WTC11 (cell line): ENCODE data around the gene SMIM41. TPM values are rescaled to one million over a fixed set of nuclear protein-coding genes. Genes with fewer than 3 reads are reported as not detected.

Source experiments
- ATAC-seq: fragments of 200-7000 bp; cut with Tn5 transposase; 2 replicates; pipeline ENCODE4 v1.10.0; 2021; ENCODE audit warnings: mild to moderate bottlenecking, moderate library complexity
- CTCF ChIA-PET: fragments of 300-600 bp; sonication (Branson Sonifier 250); formaldehyde crosslinking; loops from one replicate; lab custom pipeline; 2021; ENCODE audit warnings: antibody characterized with exemption; lab: Charles Lee
- POLR2A ChIA-PET: fragments of 350-600 bp; sonication (Branson Sonifier 250); formaldehyde crosslinking; loops from one replicate; lab custom pipeline; 2021; ENCODE audit warnings: antibody characterized with exemption; lab: Charles Lee
- DNase-seq: peaks from one replicate; pipeline ENCODE4 v3.0.0; 2021; ENCODE audit warnings: low spot score
- H3K27ac Mint-ChIP-seq: 2 replicates; pipeline ENCODE4 v1.8.0; 2021; ENCODE audit warnings: mixed read lengths
- H3K27me3 Mint-ChIP-seq: 2 replicates; pipeline ENCODE4 v1.8.0; 2021; ENCODE audit warnings: low read depth, mild to moderate bottlenecking, moderate library complexity, mixed read lengths
- H3K36me3 Mint-ChIP-seq: 2 replicates; pipeline ENCODE4 v1.8.0; 2021; ENCODE audit warnings: mixed read lengths
- H3K4me1 Mint-ChIP-seq: 2 replicates; pipeline ENCODE4 v1.8.0; 2022; ENCODE audit warnings: mixed read lengths
- H3K4me3 Mint-ChIP-seq: 2 replicates; pipeline ENCODE4 v1.8.0; 2021; ENCODE audit warnings: mild to moderate bottlenecking, moderate library complexity, mixed read lengths
- H3K9me3 Mint-ChIP-seq: 2 replicates; pipeline ENCODE4 v1.8.0; 2021; ENCODE audit warnings: mixed read lengths
- ESRRA ChIP-seq: sonication (generic); formaldehyde crosslinking; IDR thresholded peaks from 2 replicates; pipeline ENCODE4 v1.8.1; 2022; ENCODE audit warnings: mild to moderate bottlenecking, missing genetic modification reagents, borderline replicate concordance
- HMGA2 ChIP-seq: fragments of 250-450 bp; sonication (Bioruptor Pico); IDR thresholded peaks from 2 replicates; pipeline ENCODE4 v1.4.0; 2021; ENCODE audit warnings: mild to moderate bottlenecking, moderate library complexity
- JAZF1 ChIP-seq: fragments of 250-450 bp; sonication (Bioruptor Pico); IDR thresholded peaks from 2 replicates; pipeline ENCODE4 v1.9.0; 2021; ENCODE audit warnings: moderate library complexity, mild to moderate bottlenecking, inconsistent platforms
- MYBL2 ChIP-seq: sonication (generic); formaldehyde crosslinking; IDR thresholded peaks from 2 replicates; pipeline ENCODE4 v1.8.1; 2023; ENCODE audit warnings: mild to moderate bottlenecking, moderate library complexity, missing genetic modification reagents
- NFYB ChIP-seq: sonication (generic); formaldehyde crosslinking; conservative IDR thresholded peaks from 2 replicates; pipeline ENCODE4 v1.8.0; 2022; ENCODE audit warnings: low read depth, missing genetic modification reagents
- RORB ChIP-seq: fragments of 250-450 bp; sonication (Bioruptor Pico); IDR thresholded peaks from 2 replicates; pipeline ENCODE4 v1.9.0; 2021; ENCODE audit warnings: mild to moderate bottlenecking
- ZNF219 ChIP-seq: sonication (generic); formaldehyde crosslinking; IDR thresholded peaks from 2 replicates; pipeline ENCODE4 v1.8.0; 2023; ENCODE audit warnings: missing genetic modification reagents, mild to moderate bottlenecking, borderline replicate concordance
- ZNF423 ChIP-seq: fragments of 250-450 bp; sonication (Bioruptor Pico); IDR thresholded peaks from 2 replicates; pipeline ENCODE4 v2.1.2; 2022; ENCODE audit warnings: mild to moderate bottlenecking, moderate library complexity
- total RNA-seq: library from RNA; stranded (reverse); gene quantifications from 3 replicates; pipeline ENCODE4 v1.2.3, GENCODE V29; 2021
- TF ChIP-seq, protein P1 (sequence below): sonication (generic); formaldehyde crosslinking; IDR thresholded peaks from 2 replicates; pipeline ENCODE4 v1.8.0; 2022; ENCODE audit warnings: missing genetic modification reagents
- TF ChIP-seq, protein P2 (sequence below): sonication (generic); formaldehyde crosslinking; IDR thresholded peaks from 2 replicates; pipeline ENCODE4 v1.8.1; 2023; ENCODE audit warnings: mild to moderate bottlenecking, moderate library complexity, missing genetic modification reagents
- TF ChIP-seq, protein P3 (sequence below): sonication (generic); formaldehyde crosslinking; IDR thresholded peaks from 2 replicates; pipeline ENCODE4 v1.8.1; 2022; ENCODE audit warnings: mild to moderate bottlenecking, moderate library complexity, missing genetic modification reagents

Gene SMIM41
- total RNA-seq, 1 experiment from 2014 or later = not detected

GRCh38 chr12:52054833-52055730 lies 24.4 kb upstream of the SMIM41 start:
- H3K4me3 Mint-ChIP-seq = no peak overlapping the region
- H3K4me1 Mint-ChIP-seq = peaks cover 18% of the 10 kb centered on the region
- CTCF ChIA-PET = interaction anchor here (0.6 to 2.3 kb wide), 7 partner anchors 14 to 940 kb away, joined by 3 to 16 read pairs (median 3); no protein-coding TSS in a partner anchor
- POLR2A ChIA-PET = no interaction called here
- TF ChIP-seq ZNF423 (CRISPR knock-in tag) = no peak
- ATAC-seq (no peak), DNase-seq (no peak)
- no peaks in the 10 kb centered on the region for H3K9me3 Mint-ChIP-seq
- peaks cover 23% of the 10 kb centered on the region for H3K27me3 Mint-ChIP-seq
- H3K27ac Mint-ChIP-seq = no peak overlapping the region
- 0 out of 2 replicates have a peak, but pooled peaks cover 3% of the 10 kb centered on the region for H3K36me3 Mint-ChIP-seq

- ChIA-PET CTCF (interaction anchor here (1.0 to 2.3 kb wide), 3 partner anchors 13 to 64 kb away, joined by 3 to 16 read pairs (median 3); no protein-coding TSS in a partner anchor), POLR2A (no interaction called here)
- Mint-ChIP-seq H3K4me1 (peaks cover 13% of the 10 kb centered on the region), H3K9me3 (no peaks in the 10 kb centered on the region), H3K4me3 (no peak overlapping the region), H3K27ac (no peak overlapping the region), H3K27me3 (peaks cover 15% of the 10 kb centered on the region), H3K36me3 (0 out of 2 replicates have a peak, but pooled peaks cover 3% of the 10 kb centered on the region)
- ATAC-seq = no peak
- DNase-seq = no peak
- no peak for TF ChIP-seq HMGA2 (CRISPR knock-in tag)
- TF ChIP-seq JAZF1 (CRISPR knock-in tag) = no peak
These were observed 23.5 kb upstream of the SMIM41 start for GRCh38 chr12:52055731-52056711.

- POLR2A ChIA-PET = no interaction called here
- DNase-seq (no peak), ATAC-seq (no peak)
- CTCF ChIA-PET = interaction anchor here (0.9 to 2.3 kb wide), 4 partner anchors 26 to 31 kb away, joined by 3 to 16 read pairs (median 6); no protein-coding TSS in a partner anchor
- H3K27ac Mint-ChIP-seq = no peak overlapping the region
- H3K9me3 Mint-ChIP-seq = no peaks in the 10 kb centered on the region
- 0 out of 2 replicates have a peak, but pooled peaks cover 3% of the 10 kb centered on the region for H3K36me3 Mint-ChIP-seq
- no peak overlapping the region for H3K4me3 Mint-ChIP-seq
- H3K27me3 Mint-ChIP-seq = peaks cover 6% of the 10 kb centered on the region
- H3K4me1 Mint-ChIP-seq = peaks cover 7% of the 10 kb centered on the region
- TF ChIP-seq NFYB (CRISPR knock-in tag) (no peak), ESRRA (CRISPR knock-in tag) (no peak), MYBL2 (CRISPR knock-in tag) (no peak), ZNF219 (CRISPR knock-in tag) (no peak), RORB (CRISPR knock-in tag) (no peak)
- TF ChIP-seq, protein P1, sequence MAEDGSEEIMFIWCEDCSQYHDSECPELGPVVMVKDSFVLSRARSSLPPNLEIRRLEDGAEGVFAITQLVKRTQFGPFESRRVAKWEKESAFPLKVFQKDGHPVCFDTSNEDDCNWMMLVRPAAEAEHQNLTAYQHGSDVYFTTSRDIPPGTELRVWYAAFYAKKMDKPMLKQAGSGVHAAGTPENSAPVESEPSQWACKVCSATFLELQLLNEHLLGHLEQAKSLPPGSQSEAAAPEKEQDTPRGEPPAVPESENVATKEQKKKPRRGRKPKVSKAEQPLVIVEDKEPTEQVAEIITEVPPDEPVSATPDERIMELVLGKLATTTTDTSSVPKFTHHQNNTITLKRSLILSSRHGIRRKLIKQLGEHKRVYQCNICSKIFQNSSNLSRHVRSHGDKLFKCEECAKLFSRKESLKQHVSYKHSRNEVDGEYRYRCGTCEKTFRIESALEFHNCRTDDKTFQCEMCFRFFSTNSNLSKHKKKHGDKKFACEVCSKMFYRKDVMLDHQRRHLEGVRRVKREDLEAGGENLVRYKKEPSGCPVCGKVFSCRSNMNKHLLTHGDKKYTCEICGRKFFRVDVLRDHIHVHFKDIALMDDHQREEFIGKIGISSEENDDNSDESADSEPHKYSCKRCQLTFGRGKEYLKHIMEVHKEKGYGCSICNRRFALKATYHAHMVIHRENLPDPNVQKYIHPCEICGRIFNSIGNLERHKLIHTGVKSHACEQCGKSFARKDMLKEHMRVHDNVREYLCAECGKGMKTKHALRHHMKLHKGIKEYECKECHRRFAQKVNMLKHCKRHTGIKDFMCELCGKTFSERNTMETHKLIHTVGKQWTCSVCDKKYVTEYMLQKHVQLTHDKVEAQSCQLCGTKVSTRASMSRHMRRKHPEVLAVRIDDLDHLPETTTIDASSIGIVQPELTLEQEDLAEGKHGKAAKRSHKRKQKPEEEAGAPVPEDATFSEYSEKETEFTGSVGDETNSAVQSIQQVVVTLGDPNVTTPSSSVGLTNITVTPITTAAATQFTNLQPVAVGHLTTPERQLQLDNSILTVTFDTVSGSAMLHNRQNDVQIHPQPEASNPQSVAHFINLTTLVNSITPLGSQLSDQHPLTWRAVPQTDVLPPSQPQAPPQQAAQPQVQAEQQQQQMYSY = no peak
- TF ChIP-seq, protein P2, sequence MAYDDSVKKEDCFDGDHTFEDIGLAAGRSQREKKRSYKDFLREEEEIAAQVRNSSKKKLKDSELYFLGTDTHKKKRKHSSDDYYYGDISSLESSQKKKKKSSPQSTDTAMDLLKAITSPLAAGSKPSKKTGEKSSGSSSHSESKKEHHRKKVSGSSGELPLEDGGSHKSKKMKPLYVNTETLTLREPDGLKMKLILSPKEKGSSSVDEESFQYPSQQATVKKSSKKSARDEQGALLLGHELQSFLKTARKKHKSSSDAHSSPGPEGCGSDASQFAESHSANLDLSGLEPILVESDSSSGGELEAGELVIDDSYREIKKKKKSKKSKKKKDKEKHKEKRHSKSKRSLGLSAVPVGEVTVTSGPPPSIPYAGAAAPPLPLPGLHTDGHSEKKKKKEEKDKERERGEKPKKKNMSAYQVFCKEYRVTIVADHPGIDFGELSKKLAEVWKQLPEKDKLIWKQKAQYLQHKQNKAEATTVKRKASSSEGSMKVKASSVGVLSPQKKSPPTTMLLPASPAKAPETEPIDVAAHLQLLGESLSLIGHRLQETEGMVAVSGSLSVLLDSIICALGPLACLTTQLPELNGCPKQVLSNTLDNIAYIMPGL (CRISPR knock-in tag) = no peak
- TF ChIP-seq, protein P3, sequence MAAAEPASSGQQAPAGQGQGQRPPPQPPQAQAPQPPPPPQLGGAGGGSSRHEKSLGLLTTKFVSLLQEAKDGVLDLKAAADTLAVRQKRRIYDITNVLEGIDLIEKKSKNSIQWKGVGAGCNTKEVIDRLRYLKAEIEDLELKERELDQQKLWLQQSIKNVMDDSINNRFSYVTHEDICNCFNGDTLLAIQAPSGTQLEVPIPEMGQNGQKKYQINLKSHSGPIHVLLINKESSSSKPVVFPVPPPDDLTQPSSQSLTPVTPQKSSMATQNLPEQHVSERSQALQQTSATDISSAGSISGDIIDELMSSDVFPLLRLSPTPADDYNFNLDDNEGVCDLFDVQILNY (CRISPR knock-in tag) = no peak
These were observed 22.5 kb upstream of the SMIM41 start for GRCh38 chr12:52056801-52057637.
